Stromal cell of bone marrow (primary cell): ENCODE data around the gene MCTP2.
A peak's percentile ranks its signal among the peaks of the same experiment; 100 is the strongest.

Experiments
- DNase-seq: peaks from one replicate; pipeline ENCODE4 v3.0.0-alpha.2; 2012; ENCODE audit warnings: low read depth

MCTP2 gene

DNA sequence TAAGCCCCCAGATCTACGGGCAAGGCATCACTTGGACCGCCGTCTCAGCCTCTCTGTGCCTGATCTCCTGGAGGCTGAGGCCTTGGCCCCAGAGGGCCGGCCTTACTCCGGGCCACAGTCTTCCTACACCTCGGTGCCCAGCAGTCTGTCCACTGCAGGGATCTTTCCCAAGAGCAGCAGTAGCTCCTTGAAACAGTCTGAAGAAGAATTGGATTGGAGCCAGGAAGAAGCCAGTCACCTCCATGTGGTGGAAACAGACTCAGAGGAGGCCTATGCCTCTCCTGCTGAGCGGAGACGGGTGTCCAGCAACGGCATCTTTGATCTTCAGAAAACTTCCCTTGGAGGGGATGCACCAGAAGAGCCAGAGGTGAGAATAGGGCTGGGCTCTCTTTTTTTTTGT, 67.0 kb downstream of the MCTP2 start:
- DNase-seq = no peak

DNA sequence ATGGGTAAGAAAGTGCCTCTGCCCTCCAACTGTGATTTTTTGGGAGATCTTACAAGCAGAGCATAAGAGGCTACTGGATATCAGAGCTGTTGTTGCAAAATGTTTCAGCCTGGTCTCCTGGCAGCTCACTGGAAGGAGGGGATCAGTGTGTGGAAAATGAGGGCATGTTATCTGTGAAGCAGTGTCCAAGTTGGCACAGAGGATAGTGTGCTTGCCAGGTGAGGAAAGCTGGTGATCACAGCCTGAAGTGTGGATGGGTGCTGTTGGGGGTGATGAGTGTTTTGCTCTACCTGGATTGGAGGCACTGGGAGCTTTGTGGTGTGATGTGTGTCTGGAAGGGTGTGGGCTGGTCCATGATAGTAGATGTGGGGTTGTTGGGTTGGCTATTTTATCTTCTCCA, 69.3 kb downstream of the MCTP2 start:
- no peak for DNase-seq

DNA sequence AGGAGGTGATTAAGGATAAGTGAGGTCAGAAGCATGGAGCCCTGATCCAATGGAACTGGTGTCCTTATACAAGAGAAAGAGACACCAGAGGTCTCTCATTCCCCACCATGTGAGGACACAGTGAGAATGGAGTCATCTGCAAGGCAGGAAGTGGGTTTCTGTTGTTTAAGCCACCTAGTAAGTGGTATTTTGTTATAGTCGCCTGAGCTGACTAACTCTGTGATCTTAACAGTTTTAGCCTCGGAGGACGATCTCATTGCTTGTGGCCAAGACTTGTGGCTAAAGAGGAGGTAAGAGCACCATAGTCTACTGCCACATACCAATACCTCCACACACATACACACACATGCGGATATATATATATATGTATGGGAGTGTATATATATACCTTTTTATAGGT, 73.8 kb downstream of the MCTP2 start:
- DNase-seq = no peak

DNA sequence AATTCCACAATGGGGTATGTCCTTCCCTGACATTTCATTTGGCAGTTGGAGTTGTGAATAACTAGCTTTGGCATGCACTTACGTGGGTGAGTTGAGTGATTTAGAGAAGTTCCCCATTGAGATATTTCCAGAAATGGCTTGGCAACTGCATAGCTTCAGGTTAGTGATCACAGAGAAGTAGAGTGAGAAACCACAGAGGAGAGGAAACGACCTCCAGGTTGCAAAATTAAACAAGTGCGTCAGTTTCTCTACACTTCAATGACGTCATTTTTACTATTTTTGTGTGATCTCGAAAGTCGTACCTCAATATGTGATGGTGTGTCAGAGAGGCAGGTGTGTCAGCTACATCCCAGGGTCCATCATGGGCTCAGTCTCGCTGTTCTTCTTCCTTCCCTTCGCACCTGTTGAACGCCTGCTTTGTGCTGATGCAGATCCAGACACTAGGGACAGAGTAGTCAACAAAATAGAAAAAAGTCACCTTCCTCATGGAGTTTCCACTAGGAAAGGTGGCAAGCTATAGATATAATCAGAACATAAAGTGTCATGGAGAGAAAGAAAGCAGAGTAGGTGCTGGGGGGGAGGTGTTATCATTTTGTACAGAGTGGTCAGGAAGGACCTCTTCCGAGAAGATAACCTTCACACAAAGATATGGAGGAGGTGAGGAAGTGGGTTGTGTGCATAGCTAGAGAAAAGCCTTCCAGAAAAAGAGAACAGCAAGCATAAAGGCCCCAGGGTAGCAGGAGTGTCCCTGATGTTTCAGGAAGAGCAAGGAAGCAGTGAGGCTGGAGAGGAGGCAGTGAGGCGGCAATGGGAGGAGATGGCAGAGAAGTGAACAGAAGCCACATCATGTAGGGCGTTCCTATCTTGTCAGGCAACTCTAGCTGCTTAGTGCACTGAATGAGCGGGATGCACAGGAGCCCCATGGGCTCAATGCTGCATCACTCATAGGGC, 75.6 kb downstream of the MCTP2 start:
- DNase-seq = peak; percentile 31

DNA sequence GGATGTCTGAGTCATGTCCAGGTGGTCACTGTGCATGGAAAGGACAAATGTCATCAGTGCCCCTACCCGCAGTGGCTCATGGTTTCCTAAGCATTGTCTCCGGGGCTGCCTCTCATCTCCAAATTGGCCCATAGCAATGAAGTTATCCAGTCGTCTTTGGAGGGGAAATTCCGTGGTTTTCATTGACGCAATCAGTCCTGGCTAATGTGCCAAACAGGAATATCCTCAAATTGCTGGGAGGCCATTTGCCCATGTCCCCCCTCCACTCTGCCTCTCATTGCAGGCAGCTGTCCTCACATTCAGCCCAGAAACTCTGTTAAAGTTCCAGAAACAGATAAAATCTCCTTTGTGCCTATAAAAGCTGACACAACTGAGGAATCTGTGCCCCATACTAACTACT, 81.6 kb downstream of the MCTP2 start:
- DNase-seq = no peak

DNA sequence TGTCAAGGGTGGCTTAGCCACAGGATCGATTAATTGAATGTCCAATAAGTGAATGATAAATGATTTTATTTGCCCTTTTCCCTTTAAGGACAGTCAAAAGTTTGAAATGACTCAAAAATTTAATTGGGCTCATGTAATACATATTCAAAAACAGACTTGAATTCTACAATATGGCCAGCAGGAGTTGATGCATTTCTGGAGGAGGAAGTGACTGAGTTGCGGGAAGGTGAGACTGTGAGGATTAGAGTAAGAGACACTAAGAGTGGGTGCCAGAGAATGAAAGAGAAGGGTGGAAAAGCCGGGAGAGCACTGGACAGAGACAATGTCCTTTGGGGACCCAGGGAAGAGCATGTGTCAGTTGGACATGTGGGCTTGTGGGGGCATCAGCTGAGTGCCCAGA, 83.3 kb downstream of the MCTP2 start:
- DNase-seq = no peak

DNA sequence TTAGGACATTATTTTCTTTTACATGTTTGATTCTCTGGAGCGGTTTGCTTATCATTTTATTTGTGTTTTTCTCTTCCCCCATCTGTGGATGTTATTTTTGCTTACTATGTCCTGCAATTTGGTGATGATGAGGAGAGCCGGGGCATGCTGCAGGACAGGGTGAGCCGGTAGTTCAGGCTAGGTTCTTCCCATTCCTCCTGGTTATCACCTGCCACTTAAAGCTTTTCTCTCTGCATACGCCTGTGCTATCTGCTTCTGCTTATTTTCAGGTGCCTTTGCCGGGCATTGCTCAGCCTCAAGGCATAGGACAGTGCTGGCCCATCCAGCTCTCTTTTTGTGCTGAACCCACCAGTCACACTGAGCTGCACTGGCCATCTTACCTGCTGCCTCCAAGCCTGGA, 85.8 kb downstream of the MCTP2 start:
- DNase-seq = no peak

DNA sequence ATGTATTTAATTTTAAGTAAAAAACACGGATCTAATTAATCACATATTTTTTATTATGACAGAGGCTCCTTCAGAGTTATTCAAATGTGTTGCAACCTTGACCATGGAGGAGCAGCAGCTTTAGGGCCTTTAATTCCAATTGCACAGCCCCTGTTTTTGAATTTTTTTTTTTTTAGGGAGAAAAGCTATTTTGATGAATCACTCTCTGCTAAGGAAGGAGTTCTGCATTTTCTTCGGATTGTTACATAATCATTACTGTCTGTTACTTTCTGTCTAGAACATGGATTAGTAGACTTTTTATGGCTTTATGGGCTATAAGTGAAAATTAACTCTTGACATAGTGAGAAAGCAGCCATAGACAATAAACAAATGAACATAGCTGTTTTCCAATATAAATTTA, 90.8 kb downstream of the MCTP2 start:
- DNase-seq = peak; percentile 31

DNA sequence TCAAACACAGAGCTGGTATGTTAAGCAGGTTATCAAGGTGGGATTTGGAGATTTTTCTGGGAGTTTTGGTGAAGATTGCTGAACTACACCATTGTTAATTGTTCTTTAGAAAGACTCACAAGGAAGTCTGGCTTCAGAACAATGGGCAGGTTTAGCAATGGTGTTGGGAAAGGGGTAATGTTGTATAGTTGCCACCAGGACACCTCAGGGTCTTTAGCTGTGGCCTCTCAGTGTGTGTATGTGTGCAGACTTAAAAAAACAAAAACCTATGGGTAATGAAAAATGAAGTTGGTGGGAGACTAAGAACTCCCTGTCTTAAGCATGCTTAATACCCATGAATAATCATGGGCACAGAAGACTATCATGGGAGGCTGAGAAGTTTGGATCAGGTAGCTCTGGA, 91.7 kb downstream of the MCTP2 start:
- DNase-seq = no peak

DNA sequence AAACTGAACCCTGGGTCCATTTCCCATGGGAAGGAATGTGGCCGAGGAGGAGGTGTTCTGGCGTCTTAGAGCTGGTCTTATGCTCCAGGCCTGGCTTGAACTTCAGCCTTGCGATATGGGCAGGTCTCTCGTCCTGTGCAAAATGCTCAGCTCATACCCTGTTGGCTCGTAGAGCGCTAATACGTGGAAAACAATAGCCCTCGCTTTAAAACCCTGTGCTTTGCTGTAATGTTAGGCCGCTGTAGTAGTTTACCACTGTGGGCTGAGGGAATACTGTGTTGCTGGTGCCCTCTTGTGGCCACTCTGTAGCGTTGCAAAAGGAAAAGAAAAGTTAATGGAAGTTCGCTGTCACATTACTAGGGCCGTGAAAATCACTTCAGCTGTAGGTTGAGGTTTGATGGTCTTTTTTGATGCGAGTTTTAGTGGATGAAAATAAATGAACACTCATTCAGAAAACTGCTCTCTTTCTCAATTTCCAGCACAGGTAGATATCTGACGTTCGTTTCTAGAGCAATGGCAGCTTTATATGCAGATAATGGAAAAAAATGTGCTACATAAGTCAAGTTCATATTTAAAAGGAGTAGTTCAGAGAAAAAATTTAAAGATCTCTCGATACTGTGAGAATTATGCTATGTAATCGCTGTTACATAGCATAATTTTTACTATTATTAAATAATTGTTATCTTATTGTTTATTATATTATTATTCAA, 92.9 kb downstream of the MCTP2 start:
- peak; percentile 36 for DNase-seq

DNA sequence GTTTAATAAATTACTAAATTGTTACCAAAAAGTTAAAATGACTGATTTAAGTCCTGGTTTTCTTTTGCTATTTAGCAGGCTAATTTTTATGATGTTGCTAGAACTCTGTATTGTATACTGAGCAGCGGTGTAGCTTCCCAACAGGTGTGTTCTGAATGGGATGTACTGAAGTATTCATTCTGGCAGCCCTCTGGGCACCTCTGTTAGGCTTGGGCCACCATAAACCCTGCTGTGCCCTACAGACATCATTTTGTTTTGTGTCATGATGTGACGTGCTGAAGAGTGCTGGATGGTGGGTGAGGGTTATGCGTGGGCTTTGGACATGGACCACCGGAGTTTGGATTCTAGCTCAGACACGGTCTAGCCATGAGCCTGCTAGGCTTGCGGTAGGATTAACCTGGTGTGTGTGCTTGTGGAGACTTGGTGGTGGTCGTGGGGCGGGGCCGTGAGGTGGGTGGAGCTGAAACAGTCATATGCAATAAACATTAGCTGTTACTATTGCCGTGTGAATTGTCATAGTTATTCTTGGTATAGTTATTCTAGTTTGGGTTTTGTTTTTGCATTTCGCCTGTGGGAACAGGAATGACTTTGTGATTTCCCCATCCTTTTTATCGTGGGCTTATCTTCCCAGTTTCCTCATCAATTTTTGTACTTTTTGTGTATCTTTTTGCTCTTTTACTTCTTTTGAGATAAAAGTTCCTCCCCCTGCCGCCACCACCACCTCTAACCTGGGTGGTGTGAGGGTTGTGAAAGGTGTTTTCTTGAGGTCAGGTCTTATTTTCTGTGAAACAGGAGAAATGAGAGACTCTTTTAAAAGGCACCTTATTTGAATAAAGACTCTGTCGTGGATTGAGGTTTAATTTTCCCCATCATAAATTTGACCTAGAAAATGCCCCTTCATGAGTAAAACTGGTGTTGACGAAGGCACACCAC, 93.7 kb downstream of the MCTP2 start:
- no peak for DNase-seq

DNA sequence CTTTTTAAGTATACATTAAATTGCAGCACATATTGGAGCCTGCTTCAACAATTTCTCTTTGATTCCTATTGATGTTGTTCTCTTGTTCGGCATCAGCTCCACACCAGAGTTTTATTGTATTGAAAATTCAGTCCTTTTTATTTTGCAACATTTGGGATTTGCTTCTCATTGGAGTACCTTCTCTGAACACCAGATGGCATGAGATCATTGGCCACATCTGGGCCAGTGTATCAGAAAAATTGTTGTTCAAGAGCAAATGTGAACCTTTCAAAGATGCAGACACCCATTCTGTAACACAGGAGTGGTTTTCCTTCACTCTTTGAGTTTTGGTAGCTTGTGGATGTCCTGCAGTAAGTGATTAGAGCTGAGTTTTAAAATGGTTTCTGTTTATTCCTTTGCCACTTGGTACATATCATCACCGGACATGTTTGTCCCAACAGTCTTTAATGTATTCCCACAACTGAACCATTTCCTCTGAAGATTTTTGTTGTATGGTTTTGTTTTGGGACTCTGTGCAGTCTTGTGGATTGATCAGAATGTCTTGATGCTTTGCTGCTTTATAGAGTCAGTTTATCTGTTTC, 96.1 kb downstream of the MCTP2 start:
- no peak for DNase-seq

DNA sequence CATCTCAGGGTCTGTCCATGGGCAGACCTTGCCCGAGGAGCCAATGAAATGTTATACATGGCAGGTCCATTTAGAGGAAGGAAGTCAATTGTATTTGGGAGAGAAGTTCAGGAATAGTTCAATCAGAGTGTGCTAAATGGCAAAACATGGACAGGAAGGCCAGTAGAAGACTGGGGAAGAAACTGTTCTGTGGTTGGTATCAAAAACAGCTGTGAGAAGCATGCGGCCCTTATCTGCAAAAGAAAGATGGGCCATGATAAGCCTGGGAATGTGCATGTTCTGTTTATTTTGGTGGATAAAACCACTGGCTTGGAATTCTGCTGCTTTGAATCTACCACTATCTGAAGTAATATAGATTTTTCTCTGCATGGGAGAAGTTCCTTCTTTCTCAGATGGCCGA, 100.4 kb downstream of the MCTP2 start:
- no peak for DNase-seq

DNA sequence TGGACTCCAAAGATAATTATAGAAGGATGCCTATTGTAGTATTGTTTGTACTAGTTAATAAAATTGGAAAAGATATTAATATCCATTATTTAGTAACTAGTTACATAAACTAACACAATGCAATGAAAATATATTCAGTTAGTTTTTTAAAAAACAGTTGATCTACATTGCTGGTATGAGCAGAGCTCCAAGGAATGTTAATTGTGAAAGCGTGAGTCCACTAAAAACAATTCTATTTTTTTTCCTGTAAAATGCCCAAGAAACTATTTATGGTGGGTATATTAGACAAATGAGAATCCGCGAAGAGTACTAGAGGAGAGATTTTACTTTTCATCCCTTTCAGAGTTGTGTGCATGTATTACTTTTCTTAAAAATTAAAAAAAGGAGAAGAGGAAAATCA, 104.3 kb downstream of the MCTP2 start:
- no peak for DNase-seq

DNA sequence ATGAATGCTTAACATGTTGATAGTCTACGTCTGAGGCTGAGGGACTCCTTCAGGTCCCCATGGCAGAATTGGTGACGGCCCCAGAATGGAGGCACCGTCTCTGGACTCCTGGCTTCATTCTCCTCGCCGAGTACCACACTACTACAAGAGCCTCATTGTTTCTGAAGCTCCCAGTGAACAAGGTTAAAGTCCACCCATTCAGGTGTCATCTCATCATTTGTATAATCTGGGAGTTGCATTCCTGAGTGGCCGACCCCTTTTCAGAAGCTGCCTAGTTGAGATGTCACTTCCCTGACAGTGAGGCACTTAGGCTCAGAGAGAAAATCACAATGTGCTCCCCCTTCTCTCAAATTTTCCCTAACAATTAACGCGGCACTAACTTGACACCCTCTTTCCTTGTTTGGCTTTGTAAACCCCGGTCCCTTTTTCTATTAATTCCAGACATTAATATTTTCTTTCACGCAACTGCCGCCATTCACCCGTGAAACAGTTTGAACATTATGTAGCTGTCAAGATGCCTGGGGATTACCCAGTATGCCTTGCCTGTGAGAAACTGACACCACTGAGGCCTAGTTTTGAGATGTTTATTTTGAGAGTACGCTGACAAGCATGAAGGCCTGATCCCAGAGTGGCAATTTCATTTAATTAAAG, 105.6 kb downstream of the MCTP2 start:
- DNase-seq = no peak

DNA sequence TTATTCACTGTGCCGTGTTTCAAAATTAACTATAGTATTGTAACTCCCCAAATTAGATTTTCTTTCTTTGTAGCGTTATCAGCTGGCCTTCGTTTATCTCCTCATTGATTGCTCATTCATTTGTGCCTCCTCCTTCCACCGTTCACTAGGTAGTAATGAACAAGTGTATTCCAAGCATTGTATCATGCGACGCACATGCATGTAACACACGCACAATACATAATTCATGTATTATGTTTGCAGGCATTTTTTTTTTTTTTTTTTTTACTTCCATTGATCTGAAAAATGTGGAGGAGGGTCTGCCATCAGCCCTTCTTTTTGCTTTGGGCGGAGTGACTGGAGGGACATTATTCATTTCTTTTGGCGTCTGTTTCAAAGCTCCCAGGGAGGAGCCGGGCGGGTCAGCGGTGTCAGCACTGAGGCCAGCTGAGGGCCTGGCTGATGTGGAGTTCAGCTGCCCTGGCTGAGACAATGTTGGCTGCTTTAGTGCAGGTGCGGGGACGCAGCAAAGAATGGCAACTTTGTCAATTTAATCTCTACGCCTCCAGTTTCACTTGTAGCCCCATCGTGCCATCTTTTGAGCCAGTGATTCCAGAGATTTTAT, 107.0 kb downstream of the MCTP2 start:
- DNase-seq = no peak

DNA sequence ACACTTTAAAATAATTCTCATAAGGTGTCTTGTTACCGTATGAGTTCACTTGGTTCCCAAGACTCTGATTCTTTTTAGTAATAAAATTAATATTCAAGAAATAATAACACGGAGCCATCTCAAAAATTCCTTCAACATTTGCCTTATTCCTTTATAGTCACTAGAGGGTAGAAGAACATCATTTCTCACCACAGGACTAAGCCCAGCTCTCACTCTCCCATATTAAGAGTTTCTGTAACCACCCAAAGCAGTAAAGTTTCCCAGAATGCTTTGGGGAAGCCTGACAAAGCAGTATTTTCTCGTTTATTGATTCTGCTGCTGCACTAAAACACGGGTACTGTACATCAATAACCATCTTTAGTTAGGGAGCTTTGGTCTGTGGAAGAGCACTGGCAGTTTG, 114.9 kb downstream of the MCTP2 start:
- no peak for DNase-seq

DNA sequence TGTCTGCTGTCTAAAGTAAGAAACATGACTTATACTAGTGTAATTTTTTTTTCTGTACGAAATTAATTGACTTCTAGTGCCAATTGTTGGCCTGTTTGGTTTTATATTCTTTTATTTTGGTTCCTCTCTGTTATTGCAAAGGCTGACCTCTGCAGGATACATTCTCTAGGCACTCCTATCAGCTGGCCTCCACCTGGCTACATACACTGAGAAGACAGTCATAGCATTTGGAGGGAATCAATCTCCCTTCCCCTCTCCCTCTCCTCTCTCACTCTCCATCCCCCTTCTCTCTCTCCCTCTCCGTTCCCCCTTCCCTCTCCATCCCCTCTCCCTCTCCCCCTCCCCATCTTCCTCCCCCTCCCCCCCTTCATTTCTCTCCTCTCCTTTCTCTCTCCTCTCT, 116.7 kb downstream of the MCTP2 start:
- no peak for DNase-seq

DNA sequence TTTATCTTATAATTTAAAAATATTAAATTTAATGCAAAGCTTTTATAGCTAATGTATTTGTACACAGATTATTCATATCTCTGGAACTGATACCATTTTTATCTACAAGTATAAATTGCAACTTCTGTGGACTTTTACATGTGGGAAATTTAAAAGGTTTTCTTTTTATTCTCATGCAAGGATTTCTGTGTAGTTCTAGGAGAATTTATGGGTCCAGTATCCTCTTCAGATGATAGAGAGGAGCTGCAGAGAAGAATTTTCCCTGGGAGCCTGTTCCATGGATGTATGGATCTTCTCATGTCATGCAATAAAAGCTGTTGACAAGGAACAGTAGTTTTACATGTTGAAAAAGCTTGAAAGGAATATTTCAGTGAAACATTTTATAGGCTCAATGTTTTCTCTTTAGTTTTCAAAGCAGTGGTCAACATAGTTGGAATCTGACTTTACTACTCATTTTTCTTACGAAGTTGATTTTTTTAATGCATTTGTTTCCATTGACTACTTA, 119.7 kb downstream of the MCTP2 start:
- no peak for DNase-seq

DNA sequence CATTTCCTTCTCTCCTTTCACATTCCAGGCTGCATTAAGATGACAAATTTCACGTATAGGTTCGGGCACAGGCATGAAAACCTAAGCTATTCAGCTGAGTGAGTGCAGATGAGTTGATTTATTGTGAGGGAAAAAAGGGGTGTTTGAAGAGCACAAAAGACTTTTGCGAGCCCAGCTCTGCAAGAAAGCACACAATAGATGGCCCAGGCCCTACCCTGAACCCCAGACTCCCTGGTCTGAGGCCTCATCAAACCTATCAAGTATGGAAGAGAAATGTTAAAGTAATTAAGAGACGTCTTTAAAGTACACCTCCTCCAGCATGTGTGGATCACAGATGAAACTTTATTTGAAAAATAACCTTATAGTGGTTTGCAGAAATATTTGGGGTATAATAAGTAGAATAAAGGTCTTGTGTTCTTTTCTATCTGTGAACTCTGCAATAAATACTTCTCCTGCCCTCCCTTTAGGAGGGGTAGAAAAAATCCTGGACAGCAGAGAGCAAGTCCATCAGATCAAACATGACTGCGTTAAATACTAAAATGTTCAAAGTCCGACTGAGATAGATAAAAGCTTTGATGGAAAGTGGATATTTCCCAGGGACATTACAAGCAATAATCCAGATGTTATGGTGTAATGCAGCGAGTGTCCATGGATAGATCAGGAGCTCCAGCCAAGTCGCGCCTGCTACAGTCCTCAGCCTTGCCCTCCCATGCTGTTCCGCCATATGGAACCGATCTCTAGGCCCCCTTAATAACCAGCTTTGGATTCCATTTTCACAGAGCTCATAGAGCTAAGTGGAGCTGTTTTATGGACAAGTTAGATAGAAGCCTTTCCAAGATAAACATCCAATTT, 121.5 kb downstream of the MCTP2 start:
- no peak for DNase-seq
